Measurements from ENCODE around the gene CFAP100. TPM values are rescaled to one million over a fixed set of nuclear protein-coding genes. Genes with fewer than 3 reads are reported as not detected.

CFAP100 gene
- total and polyA plus RNA-seq, 3 donors from 2014 or later, result 21.4 to 74.2 (median 56.2) TPM

- Histone ChIP-seq H3K4me3 (no peak overlapping the region), H3K9me3 (no peaks in the 10 kb centered on the region), H3K4me1 (no peaks in the 10 kb centered on the region), H3K27me3 (no peaks in the 10 kb centered on the region), H3K27ac (no peak overlapping the region), H3K36me3 (ENCODE audit: low read depth, missing control alignments) (no peaks in the 10 kb centered on the region)
- WGBS, 2 donors, result 91 to 99% methylated on average over 14 to 17 of the region's 17 CpGs
- no peak for TF ChIP-seq CTCF (IDR thresholded peaks at IDR 0.05)
- no peak for TF ChIP-seq POLR2A (IDR thresholded peaks at IDR 0.05)
- DNase-seq, result no peak
- intact Hi-C loops (cut with DNase I; ENCODE audit: low total_unique reads), result no loop called here
Observed at GRCh38 chr3:126448136-126448892, 53.6 kb downstream of the CFAP100 start.

- Histone ChIP-seq H3K9me3 (no peaks in the 10 kb centered on the region), H3K4me1 (no peaks in the 10 kb centered on the region), H3K36me3 (ENCODE audit: low read depth, missing control alignments) (no peaks in the 10 kb centered on the region), H3K4me3 (no peak overlapping the region), H3K27me3 (no peaks in the 10 kb centered on the region), H3K27ac (no peak overlapping the region)
- intact Hi-C loops (cut with DNase I; ENCODE audit: low total_unique reads), result no loop called here
- WGBS, 2 donors, result 86 to 91% methylated on average over 8 of the region's 8 CpGs
- no peak for TF ChIP-seq CTCF (IDR thresholded peaks at IDR 0.05)
- TF ChIP-seq POLR2A (IDR thresholded peaks at IDR 0.05), result no peak
- no peak for DNase-seq
Observed at GRCh38 chr3:126448893-126449180, 54.1 kb downstream of the CFAP100 start.

GRCh38 chr3:126449621-126450051 is 54.9 kb downstream of the CFAP100 start:
- no peak for TF ChIP-seq CTCF (IDR thresholded peaks at IDR 0.05)
- H3K9me3 ChIP-seq, result no peaks in the 10 kb centered on the region
- no peaks in the 10 kb centered on the region for H3K4me1 ChIP-seq
- intact Hi-C loops (cut with DNase I; ENCODE audit: low total_unique reads), result no loop called here
- no peak overlapping the region for H3K4me3 ChIP-seq
- no peaks in the 10 kb centered on the region for H3K36me3 ChIP-seq (ENCODE audit: low read depth, missing control alignments)
- DNase-seq, result peak; percentile 2
- 84 to 85% methylated on average over 11 of the region's 11 CpGs for WGBS, 2 donors
- H3K27ac ChIP-seq, result no peak overlapping the region
- H3K27me3 ChIP-seq, result no peaks in the 10 kb centered on the region

- no peaks in the 10 kb centered on the region for H3K9me3 ChIP-seq
- no peak for TF ChIP-seq POLR2A (IDR thresholded peaks at IDR 0.05)
- no peak for TF ChIP-seq CTCF (IDR thresholded peaks at IDR 0.05)
- WGBS, 2 donors, result 78 to 79% methylated on average over 9 of the region's 9 CpGs
- H3K4me3 ChIP-seq, result no peak overlapping the region
- H3K27me3 ChIP-seq, result no peaks in the 10 kb centered on the region
- no peaks in the 10 kb centered on the region for H3K4me1 ChIP-seq
- intact Hi-C loops (cut with DNase I; ENCODE audit: low total_unique reads), result no loop called here
- DNase-seq, result peak; percentile 4
- H3K36me3 ChIP-seq (ENCODE audit: low read depth, missing control alignments), result no peaks in the 10 kb centered on the region
- H3K27ac ChIP-seq, result no peak overlapping the region
Observed at GRCh38 chr3:126450219-126450618, 55.5 kb downstream of the CFAP100 start.

GRCh38 chr3:126450744-126451143 is 56.0 kb downstream of the CFAP100 start:
- Histone ChIP-seq H3K4me3 (no peak overlapping the region), H3K27ac (no peak overlapping the region), H3K27me3 (no peaks in the 10 kb centered on the region), H3K4me1 (no peaks in the 10 kb centered on the region), H3K36me3 (ENCODE audit: low read depth, missing control alignments) (no peaks in the 10 kb centered on the region), H3K9me3 (no peaks in the 10 kb centered on the region)
- TF ChIP-seq POLR2A (IDR thresholded peaks at IDR 0.05) (no peak), CTCF (IDR thresholded peaks at IDR 0.05) (no peak)
- DNase-seq, result peak; percentile 3
- intact Hi-C loops (cut with DNase I; ENCODE audit: low total_unique reads), result no loop called here
- WGBS, 2 donors, result 87 to 92% methylated on average over 3 of the region's 3 CpGs

Measured in testis (tissue), 3 donors.